PC-9 (cell line): ENCODE measurements around the gene SEMA5A. TPM values are rescaled to one million over a fixed set of nuclear protein-coding genes. Genes with fewer than 3 reads are reported as not detected.

Experiments
- BruUV-seq: library from RNA; stranded (reverse); fragments of 400-500 nt; replicated peaks from 2 replicates; lab custom pipeline; 2021; lab: Mats Ljungman, UMichigan
- CTCF ChIA-PET: fragments of 300-600 bp; sonication (Branson Sonifier 250); formaldehyde crosslinking; loops from one replicate; lab custom pipeline; 2022; ENCODE audit warnings: antibody characterized with exemption; lab: Charles Lee
- POLR2A ChIA-PET: fragments of 300-600 bp; sonication (Branson Sonifier 250); formaldehyde crosslinking; loops from one replicate; lab custom pipeline; 2022; ENCODE audit warnings: antibody characterized with exemption; ENCODE audit not compliant: unreplicated experiment; lab: Charles Lee
- DNase-seq, 2 experiments: peaks; one replicate each; pipeline versions ENCODE4 v3.0.0 to v3.0.0-alpha.2; 2015 to 2022; ENCODE audit warnings: mixed read lengths in 1 of 2
- H2AFZ ChIP-seq: fragments of 200-600 bp; sonication (generic); 2 replicates; pipeline ENCODE4 v1.8.1; 2017; ENCODE audit warnings: antibody characterized with exemption
- H3F3A ChIP-seq: fragments of 200-600 bp; sonication (generic); 2 replicates; pipeline ENCODE4 v1.8.1; 2017; ENCODE audit warnings: antibody characterized with exemption, mild to moderate bottlenecking, low read depth; ENCODE audit not compliant: insufficient read depth
- H3K27ac ChIP-seq: fragments of 200-600 bp; sonication (generic); 2 replicates; pipeline ENCODE4 v1.6.1; 2016; ENCODE audit warnings: mixed run types
- H3K27me3 ChIP-seq: fragments of 200-600 bp; sonication (generic); 2 replicates; pipeline ENCODE4 v1.6.1; 2016; ENCODE audit warnings: low read depth, mixed run types; ENCODE audit not compliant: insufficient read depth
- H3K36me3 ChIP-seq: fragments of 200-600 bp; sonication (generic); 2 replicates; pipeline ENCODE4 v1.6.1; 2016; ENCODE audit warnings: low read depth, mixed run types
- H3K4me1 ChIP-seq: fragments of 200-600 bp; sonication (generic); replicated peaks from 2 replicates; pipeline ENCODE4 v1.6.1; 2016; ENCODE audit warnings: mixed run types; ENCODE audit not compliant: insufficient read depth
- H3K4me2 ChIP-seq: fragments of 200-600 bp; sonication (generic); 2 replicates; pipeline ENCODE4 v1.6.1; 2017; ENCODE audit warnings: mixed run types
- H3K4me3 ChIP-seq: fragments of 200-600 bp; sonication (generic); 2 replicates; pipeline ENCODE4 v1.6.1; 2016; ENCODE audit warnings: mixed run types
- H3K79me2 ChIP-seq: fragments of 200-600 bp; sonication (generic); 2 replicates; pipeline ENCODE4 v1.6.1; 2017; ENCODE audit warnings: low read depth, mixed run types
- H3K9me2 ChIP-seq: fragments of 200-600 bp; sonication (generic); 2 replicates; pipeline ENCODE4 v1.8.1; 2017; ENCODE audit warnings: mild to moderate bottlenecking; ENCODE audit not compliant: insufficient read depth
- H3K9me3 ChIP-seq: fragments of 200-600 bp; sonication (generic); 2 replicates; pipeline ENCODE4 v1.8.1; 2016; ENCODE audit warnings: low read depth; ENCODE audit not compliant: insufficient read depth
- H4K20me1 ChIP-seq: fragments of 200-600 bp; sonication (generic); 2 replicates; pipeline ENCODE4 v1.8.1; 2017; ENCODE audit not compliant: insufficient read depth
- EZH2 ChIP-seq: fragments of 200-600 bp; sonication (generic); IDR thresholded peaks from 2 replicates; pipeline ENCODE4 v1.8.0; 2017; ENCODE audit warnings: antibody characterized with exemption, low read depth
- intact Hi-C: fragments of 100-400 bp; cut with micrococcal nuclease; formaldehyde crosslinking; loops from one replicate; pipeline ENCODE4 v1.10.0; 2022; ENCODE audit not compliant: unreplicated experiment
- total RNA-seq: library from RNA; stranded (reverse); gene quantifications from 2 replicates; pipeline ENCODE4 v1.2.3, GENCODE V29; 2021
- TF ChIP-seq, protein P1 (sequence below): fragments of 200-600 bp; sonication (generic); conservative IDR thresholded peaks from 2 replicates; pipeline ENCODE4 v1.6.1; 2017; ENCODE audit warnings: mixed run types, antibody characterized with exemption, mild to moderate bottlenecking, moderate library complexity

SEMA5A gene
- total RNA-seq, 1 experiment from 2014 or later, result not detected

- Histone ChIP-seq H3K4me1 (peaks cover 15% of the 10 kb centered on the region), H2AFZ (no peak overlapping the region), H3K79me2 (no peaks in the 10 kb centered on the region), H3K9me2 (no peaks in the 10 kb centered on the region), H3K36me3 (no peaks in the 10 kb centered on the region), H3K4me3 (no peak overlapping the region), H3K27me3 (no peaks in the 10 kb centered on the region), H3F3A (peaks cover under 1% of the 10 kb centered on the region; the same call in 1 of the 2 replicates), H3K4me2 (no peak overlapping the region), H4K20me1 (no peaks in the 10 kb centered on the region), H3K9me3 (no peaks in the 10 kb centered on the region), H3K27ac (no peak overlapping the region)
- ChIA-PET CTCF (no interaction called here), POLR2A (no interaction called here)
- DNase-seq, result no peak
- TF ChIP-seq, protein P1, sequence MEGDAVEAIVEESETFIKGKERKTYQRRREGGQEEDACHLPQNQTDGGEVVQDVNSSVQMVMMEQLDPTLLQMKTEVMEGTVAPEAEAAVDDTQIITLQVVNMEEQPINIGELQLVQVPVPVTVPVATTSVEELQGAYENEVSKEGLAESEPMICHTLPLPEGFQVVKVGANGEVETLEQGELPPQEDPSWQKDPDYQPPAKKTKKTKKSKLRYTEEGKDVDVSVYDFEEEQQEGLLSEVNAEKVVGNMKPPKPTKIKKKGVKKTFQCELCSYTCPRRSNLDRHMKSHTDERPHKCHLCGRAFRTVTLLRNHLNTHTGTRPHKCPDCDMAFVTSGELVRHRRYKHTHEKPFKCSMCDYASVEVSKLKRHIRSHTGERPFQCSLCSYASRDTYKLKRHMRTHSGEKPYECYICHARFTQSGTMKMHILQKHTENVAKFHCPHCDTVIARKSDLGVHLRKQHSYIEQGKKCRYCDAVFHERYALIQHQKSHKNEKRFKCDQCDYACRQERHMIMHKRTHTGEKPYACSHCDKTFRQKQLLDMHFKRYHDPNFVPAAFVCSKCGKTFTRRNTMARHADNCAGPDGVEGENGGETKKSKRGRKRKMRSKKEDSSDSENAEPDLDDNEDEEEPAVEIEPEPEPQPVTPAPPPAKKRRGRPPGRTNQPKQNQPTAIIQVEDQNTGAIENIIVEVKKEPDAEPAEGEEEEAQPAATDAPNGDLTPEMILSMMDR, result no peak
- TF ChIP-seq EZH2, result no peak
- intact Hi-C loops, result no loop called here
- no TSS peak for BruUV-seq
These were observed 21.2 kb upstream of the SEMA5A start for GRCh38 chr5:9567039-9567438.

DNA sequence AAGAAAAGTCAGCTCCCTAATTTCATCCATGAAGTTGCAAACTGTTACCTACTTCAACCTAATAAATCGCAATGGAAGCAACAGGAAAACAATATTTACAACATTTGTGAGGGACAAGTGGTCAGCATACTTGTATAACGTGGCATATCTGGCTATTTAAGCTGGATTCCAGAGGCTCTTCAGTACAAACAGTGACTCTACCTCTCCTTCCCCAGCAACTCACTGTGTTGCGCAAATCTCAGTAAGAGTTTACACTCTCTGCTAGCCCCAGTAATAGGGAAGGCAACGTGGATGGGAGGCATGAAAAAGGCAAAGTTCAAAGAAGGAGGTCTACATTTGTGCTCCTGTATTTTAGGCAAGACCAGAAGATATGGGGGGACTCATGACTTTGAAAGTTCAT, 18.9 kb upstream of the SEMA5A start:
- no peaks in the 10 kb centered on the region for H3K36me3 ChIP-seq
- no peaks in the 10 kb centered on the region for H3K9me2 ChIP-seq
- no peak for DNase-seq
- BruUV-seq, result no TSS peak
- peaks cover 9% of the 10 kb centered on the region for H3F3A ChIP-seq
- no peak overlapping the region for H3K4me2 ChIP-seq
- no peaks in the 10 kb centered on the region for H4K20me1 ChIP-seq
- intact Hi-C loops, result no loop called here
- no peak overlapping the region for H2AFZ ChIP-seq
- no peaks in the 10 kb centered on the region for H3K27me3 ChIP-seq
- H3K79me2 ChIP-seq, result no peaks in the 10 kb centered on the region
- no peak overlapping the region for H3K4me3 ChIP-seq
- CTCF ChIA-PET, result no interaction called here
- TF ChIP-seq EZH2, result no peak
- TF ChIP-seq, protein P1, result no peak
- H3K4me1 ChIP-seq, result peaks cover 38% of the 10 kb centered on the region
- H3K9me3 ChIP-seq, result no peaks in the 10 kb centered on the region
- no peak overlapping the region for H3K27ac ChIP-seq
- POLR2A ChIA-PET, result no interaction called here

DNA sequence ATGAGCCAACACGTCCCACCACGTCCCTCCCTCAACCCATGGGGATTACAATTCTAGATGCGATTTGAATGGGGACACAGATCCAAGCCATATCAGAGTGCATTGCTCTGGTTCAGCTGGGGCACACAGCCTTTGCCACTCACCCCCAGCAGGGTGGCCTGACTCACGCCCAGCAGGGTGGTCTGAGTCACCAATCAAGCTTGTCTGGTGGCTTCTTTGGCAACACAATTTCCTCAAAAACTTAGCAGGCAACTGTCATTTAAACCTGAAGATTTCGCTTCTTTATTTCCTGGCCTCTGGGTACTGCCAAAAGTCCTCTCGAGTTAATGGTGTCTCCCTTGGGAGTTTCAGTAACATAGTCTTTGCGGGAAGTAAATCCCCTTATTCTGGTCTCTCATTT, 16.3 kb upstream of the SEMA5A start:
- Histone ChIP-seq H3K9me2 (no peaks in the 10 kb centered on the region), H3K4me3 (peak overlapping the region; percentile 12; the same call in 1 of the 2 replicates), H3K4me2 (peak overlapping the region; percentile 70), H3K27ac (peak overlapping the region; percentile 41), H3K36me3 (no peaks in the 10 kb centered on the region), H3K79me2 (no peaks in the 10 kb centered on the region), H3K27me3 (no peaks in the 10 kb centered on the region), H2AFZ (no peak overlapping the region), H3F3A (peaks cover 35% of the 10 kb centered on the region), H4K20me1 (no peaks in the 10 kb centered on the region), H3K9me3 (no peaks in the 10 kb centered on the region), H3K4me1 (peaks cover 64% of the 10 kb centered on the region)
- no TSS peak for BruUV-seq
- intact Hi-C loops, result no loop called here
- no peak for TF ChIP-seq EZH2
- TF ChIP-seq, protein P1, result no peak
- CTCF ChIA-PET, result no interaction called here
- POLR2A ChIA-PET, result no interaction called here
- DNase-seq, result peak; percentile 67 to 97
